Esophagus muscularis mucosa (tissue), 4 donors: ENCODE results near the gene SRP14.
"Not testable (repeated sequence)": the region's sequence is repeated elsewhere in the genome, so short reads cannot be mapped to it uniquely, and the experiment has no call there.

Source experiments
- EP300 ChIP-seq: sonication (generic); formaldehyde crosslinking; IDR thresholded peaks from one replicate; pipeline ENCODE4 v1.6.1; 2017; ENCODE audit warnings: antibody characterized with exemption
- POLR2A ChIP-seq: fragments of 450-650 bp; IDR thresholded peaks from one replicate; pipeline ENCODE4 v1.6.1; 2017; ENCODE audit warnings: antibody characterized with exemption, moderate library complexity, mild to moderate bottlenecking, low read depth
- POLR2AphosphoS5 ChIP-seq, 2 donors: sonication (generic); formaldehyde crosslinking; IDR thresholded peaks; one replicate each; pipeline ENCODE4 v1.6.1; 2017; ENCODE audit warnings: antibody characterized with exemption in 2 of 2
- TF ChIP-seq, protein P1 (sequence below), 3 experiments: fragments of 200-600 bp in 2 of 3; fragments of 450-650 bp in 1 of 3; sonication (generic) in 2 of 3; IDR thresholded peaks; one replicate each; pipeline ENCODE4 v1.5.1; 2017 to 2019; ENCODE audit warnings: antibody characterized with exemption in 3 of 3, mild to moderate bottlenecking in 2 of 3, moderate library complexity in 1 of 3

- TF ChIP-seq, protein P1, sequence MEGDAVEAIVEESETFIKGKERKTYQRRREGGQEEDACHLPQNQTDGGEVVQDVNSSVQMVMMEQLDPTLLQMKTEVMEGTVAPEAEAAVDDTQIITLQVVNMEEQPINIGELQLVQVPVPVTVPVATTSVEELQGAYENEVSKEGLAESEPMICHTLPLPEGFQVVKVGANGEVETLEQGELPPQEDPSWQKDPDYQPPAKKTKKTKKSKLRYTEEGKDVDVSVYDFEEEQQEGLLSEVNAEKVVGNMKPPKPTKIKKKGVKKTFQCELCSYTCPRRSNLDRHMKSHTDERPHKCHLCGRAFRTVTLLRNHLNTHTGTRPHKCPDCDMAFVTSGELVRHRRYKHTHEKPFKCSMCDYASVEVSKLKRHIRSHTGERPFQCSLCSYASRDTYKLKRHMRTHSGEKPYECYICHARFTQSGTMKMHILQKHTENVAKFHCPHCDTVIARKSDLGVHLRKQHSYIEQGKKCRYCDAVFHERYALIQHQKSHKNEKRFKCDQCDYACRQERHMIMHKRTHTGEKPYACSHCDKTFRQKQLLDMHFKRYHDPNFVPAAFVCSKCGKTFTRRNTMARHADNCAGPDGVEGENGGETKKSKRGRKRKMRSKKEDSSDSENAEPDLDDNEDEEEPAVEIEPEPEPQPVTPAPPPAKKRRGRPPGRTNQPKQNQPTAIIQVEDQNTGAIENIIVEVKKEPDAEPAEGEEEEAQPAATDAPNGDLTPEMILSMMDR (IDR thresholded peaks at IDR 0.05) = not testable (repeated sequence)
- TF ChIP-seq EP300; POLR2A; POLR2AphosphoS5 (IDR thresholded peaks at IDR 0.05): not testable (repeated sequence)
Measured at GRCh38 chr15:40013372-40013771, 25.6 kb downstream of the SRP14 start.
